ENCODE measurements around the gene NUAK2. TPM values are rescaled to one million over a fixed set of nuclear protein-coding genes. Genes with fewer than 3 reads are reported as not detected.

NUAK2 gene
- total and polyA plus RNA-seq, 8 donors = 0.58 to 16.5 (median 2.1) TPM

DNA sequence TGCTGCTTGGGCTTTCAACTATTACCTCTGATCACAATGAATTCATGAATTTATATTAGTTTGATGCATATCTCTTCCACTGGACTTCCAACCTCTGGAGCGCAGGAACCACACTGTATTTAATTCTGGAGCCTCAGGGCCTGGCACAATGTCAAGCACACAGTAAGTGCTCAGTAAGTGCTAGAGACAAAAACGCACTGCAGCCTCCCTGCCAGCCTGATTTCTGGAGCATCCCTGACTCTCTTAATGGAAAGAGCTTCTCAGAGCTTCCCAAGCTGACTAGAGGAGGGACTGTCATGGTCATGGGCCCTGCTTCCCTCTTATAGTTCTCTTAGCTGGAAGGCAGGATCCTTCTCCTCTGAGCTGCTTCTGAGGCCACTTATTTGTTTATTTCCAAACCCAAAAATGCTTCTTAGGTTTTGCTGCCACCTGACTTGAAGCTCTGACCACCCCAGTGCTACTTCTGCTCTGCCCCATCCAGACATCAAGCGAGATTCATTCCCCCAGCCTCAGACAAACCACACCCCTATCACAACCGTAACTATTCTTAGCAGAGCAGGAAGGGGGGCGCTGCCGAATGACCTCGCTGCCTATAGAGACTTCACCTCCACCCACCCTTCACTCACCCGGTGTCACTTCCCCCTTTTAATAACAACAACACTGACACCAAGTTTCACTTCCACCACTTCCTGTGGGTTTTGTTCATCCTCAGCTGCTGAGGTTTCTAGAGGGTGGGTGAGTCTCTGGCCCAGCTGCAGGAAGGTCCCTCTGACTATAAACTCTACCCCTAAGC is 33.6 kb downstream of the NUAK2 start:
- H3K4me3 ChIP-seq = no peak overlapping the region

DNA sequence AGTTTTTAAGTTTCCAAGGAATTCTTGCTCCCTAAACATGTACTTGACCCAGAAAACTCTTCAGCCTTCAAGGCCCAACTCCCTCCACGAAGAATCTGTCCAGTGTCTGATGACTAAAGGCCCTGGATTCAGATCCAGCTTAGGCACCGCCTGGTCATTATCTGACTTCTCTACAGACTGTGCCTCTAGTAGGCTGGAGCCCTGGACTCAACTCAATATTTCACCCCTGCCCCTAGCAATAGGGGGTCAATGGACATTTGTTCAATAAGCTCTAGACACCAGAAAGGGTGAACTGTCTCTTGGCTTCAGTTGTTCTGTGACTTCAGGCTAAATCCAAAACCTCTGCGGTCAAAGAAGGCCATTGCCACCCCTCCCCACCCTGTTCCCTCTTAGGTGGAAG is 34.5 kb downstream of the NUAK2 start:
- H3K4me1 ChIP-seq = peaks cover 13 to 45% (median 29%) of the 10 kb centered on the region in 4 donors
- intact Hi-C loops (cut with DNase I; ENCODE audit: low total_unique reads) = no loop called here
- TF ChIP-seq POLR2AphosphoS5 (IDR thresholded peaks at IDR 0.05) (no peak), EP300 (IDR thresholded peaks at IDR 0.05) (no peak), POLR2A (IDR thresholded peaks at IDR 0.05) (no peak)
- TF ChIP-seq, protein P1, sequence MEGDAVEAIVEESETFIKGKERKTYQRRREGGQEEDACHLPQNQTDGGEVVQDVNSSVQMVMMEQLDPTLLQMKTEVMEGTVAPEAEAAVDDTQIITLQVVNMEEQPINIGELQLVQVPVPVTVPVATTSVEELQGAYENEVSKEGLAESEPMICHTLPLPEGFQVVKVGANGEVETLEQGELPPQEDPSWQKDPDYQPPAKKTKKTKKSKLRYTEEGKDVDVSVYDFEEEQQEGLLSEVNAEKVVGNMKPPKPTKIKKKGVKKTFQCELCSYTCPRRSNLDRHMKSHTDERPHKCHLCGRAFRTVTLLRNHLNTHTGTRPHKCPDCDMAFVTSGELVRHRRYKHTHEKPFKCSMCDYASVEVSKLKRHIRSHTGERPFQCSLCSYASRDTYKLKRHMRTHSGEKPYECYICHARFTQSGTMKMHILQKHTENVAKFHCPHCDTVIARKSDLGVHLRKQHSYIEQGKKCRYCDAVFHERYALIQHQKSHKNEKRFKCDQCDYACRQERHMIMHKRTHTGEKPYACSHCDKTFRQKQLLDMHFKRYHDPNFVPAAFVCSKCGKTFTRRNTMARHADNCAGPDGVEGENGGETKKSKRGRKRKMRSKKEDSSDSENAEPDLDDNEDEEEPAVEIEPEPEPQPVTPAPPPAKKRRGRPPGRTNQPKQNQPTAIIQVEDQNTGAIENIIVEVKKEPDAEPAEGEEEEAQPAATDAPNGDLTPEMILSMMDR (IDR thresholded peaks at IDR 0.05) = no peak

More for the DNA sequence above, 33.6 kb downstream of the NUAK2 start:
- Histone ChIP-seq H3K27ac (peak overlapping the region in 3 of 5 donors; percentile 44 to 73 (median 71)), H3K4me1 (peaks cover 13 to 45% (median 29%) of the 10 kb centered on the region in 4 donors), H3K36me3 (no peaks in the 10 kb centered on the region), H3K27me3 (no peaks in the 10 kb centered on the region), H3K9me3 (no peaks in the 10 kb centered on the region)
- TF ChIP-seq EP300 (IDR thresholded peaks at IDR 0.05) (no peak), POLR2AphosphoS5 (IDR thresholded peaks at IDR 0.05) (no peak), POLR2A (IDR thresholded peaks at IDR 0.05) (no peak)
- TF ChIP-seq, protein P1 (IDR thresholded peaks at IDR 0.05) = no peak
- intact Hi-C loops (cut with DNase I; ENCODE audit: low total_unique reads) = no loop called here
- 52 to 59% (median 56%) methylated on average over 8 of the region's 8 CpGs for WGBS, 5 donors
- DNase-seq = peak; percentile 56 to 84

DNA sequence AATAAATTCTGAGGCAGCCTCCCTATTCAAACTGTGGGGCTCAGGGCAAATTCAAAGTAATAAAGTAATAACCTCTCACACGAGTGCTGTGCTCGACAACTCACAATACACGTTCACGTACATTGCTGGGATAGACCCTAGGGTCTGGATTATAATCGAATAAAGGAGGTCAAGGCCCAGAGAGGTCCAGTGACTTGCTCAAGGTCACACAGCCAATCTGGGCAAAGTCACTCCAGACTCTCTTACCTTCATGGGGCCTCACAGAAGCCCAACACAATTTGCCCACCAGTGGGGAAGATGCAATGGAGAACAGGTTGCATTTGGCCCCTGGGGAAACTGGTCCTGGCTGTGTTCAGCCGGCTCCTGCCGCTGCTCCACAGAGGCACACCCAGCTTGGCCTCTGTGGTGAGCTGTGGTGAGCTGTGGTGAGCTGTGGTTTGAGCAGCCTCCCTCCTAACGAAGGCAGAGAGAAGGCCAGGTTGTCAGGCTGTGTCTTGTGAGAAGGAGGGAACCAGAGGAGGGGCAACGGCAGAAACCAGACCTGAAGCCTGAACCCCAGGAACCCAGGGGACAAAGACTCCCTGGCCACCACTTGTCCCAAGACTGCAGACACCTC is 35.1 kb downstream of the NUAK2 start:
- intact Hi-C loops (cut with DNase I; ENCODE audit: low total_unique reads) = no loop called here
- Histone ChIP-seq H3K27ac (peak overlapping the region in 3 of 5 donors; percentile 43 to 73 (median 71)), H3K36me3 (no peaks in the 10 kb centered on the region), H3K4me3 (no peak overlapping the region), H3K27me3 (no peaks in the 10 kb centered on the region), H3K9me3 (no peaks in the 10 kb centered on the region), H3K4me1 (peaks cover 13 to 45% (median 29%) of the 10 kb centered on the region in 4 donors)
- TF ChIP-seq EP300 (IDR thresholded peaks at IDR 0.05) (no peak), POLR2AphosphoS5 (IDR thresholded peaks at IDR 0.05) (no peak), POLR2A (IDR thresholded peaks at IDR 0.05) (no peak)
- TF ChIP-seq, protein P1 (IDR thresholded peaks at IDR 0.05) = no peak
- DNase-seq = peak in 1 of 2 donors; percentile 40
- WGBS, 5 donors = 72 to 86% (median 78%) methylated on average over 9 of the region's 9 CpGs

More for the DNA sequence above, 34.5 kb downstream of the NUAK2 start:
- no peak overlapping the region for H3K4me3 ChIP-seq
- peak overlapping the region in 2 of 5 donors; percentile 71 to 73 for H3K27ac ChIP-seq
- no peaks in the 10 kb centered on the region for H3K36me3 ChIP-seq
- DNase-seq = no peak
- 89 to 98% (median 96%) methylated on average over 3 of the region's 3 CpGs for WGBS, 5 donors
- H3K27me3 ChIP-seq = no peaks in the 10 kb centered on the region
- no peaks in the 10 kb centered on the region for H3K9me3 ChIP-seq

DNA sequence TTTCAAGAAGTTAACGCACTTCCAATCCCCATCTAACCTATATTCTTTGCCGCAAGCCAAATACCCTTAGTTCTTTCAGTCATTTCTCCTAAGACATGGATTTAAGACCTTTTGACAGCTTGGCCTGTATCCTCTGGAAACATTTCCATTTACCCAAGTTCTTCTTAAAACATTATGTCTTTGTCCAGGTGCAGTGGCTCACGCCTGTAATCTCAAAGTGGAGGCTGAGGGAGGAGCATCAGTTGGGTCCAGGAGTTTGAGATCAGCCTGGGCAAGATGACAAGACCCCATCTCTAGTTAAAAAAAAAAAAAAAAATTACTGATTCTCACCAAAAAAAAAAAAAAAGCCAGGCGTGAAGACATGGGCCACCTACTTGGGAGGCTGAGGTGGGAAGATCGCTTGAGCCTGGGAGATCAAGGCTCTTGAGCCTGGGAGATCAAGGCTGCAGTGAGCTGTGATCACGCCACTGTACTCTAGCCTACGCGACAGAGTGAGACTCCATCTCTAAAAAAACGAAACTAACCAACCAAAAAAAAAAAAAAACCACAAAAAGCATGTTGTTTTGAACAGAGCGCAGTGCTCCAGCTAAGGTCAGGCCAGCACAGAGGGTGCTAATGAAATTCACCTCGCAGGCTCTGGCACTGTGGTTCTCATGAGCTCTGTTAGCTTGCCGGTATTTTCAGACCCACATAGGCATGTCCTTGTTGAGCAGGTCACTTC is 36.0 kb downstream of the NUAK2 start:
- Histone ChIP-seq H3K27ac (peak overlapping the region in 4 of 5 donors; percentile 32 to 73 (median 65)), H3K4me1 (peaks cover 13 to 45% (median 29%) of the 10 kb centered on the region in 4 donors), H3K4me3 (no peak overlapping the region), H3K36me3 (no peaks in the 10 kb centered on the region), H3K27me3 (no peaks in the 10 kb centered on the region), H3K9me3 (no peaks in the 10 kb centered on the region)
- WGBS, 5 donors = 49 to 63% (median 57%) methylated on average over 12 of the region's 12 CpGs
- peak in 1 of 2 donors; percentile 46 for DNase-seq
- no peak for TF ChIP-seq POLR2AphosphoS5 (IDR thresholded peaks at IDR 0.05)
- TF ChIP-seq, protein P1 (IDR thresholded peaks at IDR 0.05) = no peak
- no peak for TF ChIP-seq POLR2A (IDR thresholded peaks at IDR 0.05)
- TF ChIP-seq EP300 (IDR thresholded peaks at IDR 0.05) = no peak
- intact Hi-C loops (cut with DNase I; ENCODE audit: low total_unique reads) = no loop called here

Measured in stomach (tissue), 9 donors.